ENCODE measurements around the gene NRSN1.
"Not testable (repeated sequence)": the region's sequence is repeated elsewhere in the genome, so short reads cannot be mapped to it uniquely, and the experiment has no call there.

NRSN1 gene

GRCh38 chr6:24110417-24110816, 15.6 kb upstream of the NRSN1 start:
- ATAC-seq (replicated peaks) (no peak), DNase-seq (no peak)
- H3K9me3 Mint-ChIP-seq = peaks cover 0 to 1% of the 10 kb centered on the region in 2 donors
- peaks cover 0 to 5% of the 10 kb centered on the region in 2 donors for H3K27me3 Mint-ChIP-seq
- no peak overlapping the region for H3K27ac Mint-ChIP-seq
- H3K4me3 Mint-ChIP-seq = no peak overlapping the region
- no peaks in the 10 kb centered on the region for H3K4me1 Mint-ChIP-seq (ENCODE audit: low read depth in 2 of 2)
- H3K36me3 Mint-ChIP-seq (ENCODE audit: insufficient read depth) = no peaks in the 10 kb centered on the region

GRCh38 chr6:24113891-24114290, 12.1 kb upstream of the NRSN1 start:
- no peak overlapping the region for H3K27ac Mint-ChIP-seq
- ATAC-seq (replicated peaks) = no peak

GRCh38 chr6:24117021-24117420, 9.0 kb upstream of the NRSN1 start:
- Mint-ChIP-seq H3K4me3 (no peak overlapping the region), H3K27ac (no peak overlapping the region), H3K4me1 (ENCODE audit: low read depth in 2 of 2) (no peaks in the 10 kb centered on the region), H3K27me3 (no peaks in the 10 kb centered on the region), H3K36me3 (ENCODE audit: insufficient read depth) (no peaks in the 10 kb centered on the region), H3K9me3 (no peaks in the 10 kb centered on the region)
- DNase-seq (no peak), ATAC-seq (replicated peaks) (no peak)

More at GRCh38 chr6:24113891-24114290, 12.1 kb upstream of the NRSN1 start:
- Mint-ChIP-seq H3K4me1 (ENCODE audit: low read depth in 2 of 2) (no peaks in the 10 kb centered on the region), H3K4me3 (no peak overlapping the region), H3K9me3 (peaks cover 0 to 1% of the 10 kb centered on the region in 2 donors), H3K27me3 (no peaks in the 10 kb centered on the region), H3K36me3 (ENCODE audit: insufficient read depth) (no peaks in the 10 kb centered on the region)
- DNase-seq = no peak

- Mint-ChIP-seq H3K4me1 (ENCODE audit: low read depth in 2 of 2) (no peaks in the 10 kb centered on the region), H3K36me3 (ENCODE audit: insufficient read depth) (no peaks in the 10 kb centered on the region), H3K27me3 (peaks cover 9 to 18% of the 10 kb centered on the region in 2 donors)
These were observed 3.9 kb upstream of the NRSN1 start for GRCh38 chr6:24122139-24122538.

GRCh38 chr6:24126586-24127192, 674 bp downstream of the NRSN1 start:
- Mint-ChIP-seq H3K4me3 (no peak overlapping the region), H3K9me3 (peaks cover 5 to 13% of the 10 kb centered on the region in 2 donors), H3K4me1 (ENCODE audit: low read depth in 2 of 2) (no peaks in the 10 kb centered on the region), H3K27ac (no peak overlapping the region), H3K27me3 (peaks cover 9 to 18% of the 10 kb centered on the region in 2 donors), H3K36me3 (ENCODE audit: insufficient read depth) (no peaks in the 10 kb centered on the region)
- DNase-seq (no peak), ATAC-seq (replicated peaks) (no peak)

More at GRCh38 chr6:24122139-24122538, 3.9 kb upstream of the NRSN1 start:
- DNase-seq (no peak), ATAC-seq (replicated peaks) (no peak)
- no peak overlapping the region for H3K27ac Mint-ChIP-seq
- peaks cover 5 to 8% of the 10 kb centered on the region in 2 donors for H3K9me3 Mint-ChIP-seq
- H3K4me3 Mint-ChIP-seq = no peak overlapping the region

GRCh38 chr6:24127316-24127715, 1.3 kb downstream of the NRSN1 start:
- Mint-ChIP-seq H3K4me3 (no peak overlapping the region), H3K9me3 (peaks cover 5 to 13% of the 10 kb centered on the region in 2 donors), H3K4me1 (ENCODE audit: low read depth in 2 of 2) (no peaks in the 10 kb centered on the region), H3K27me3 (peaks cover 7 to 18% of the 10 kb centered on the region in 2 donors), H3K36me3 (ENCODE audit: insufficient read depth) (no peaks in the 10 kb centered on the region), H3K27ac (no peak overlapping the region)
- DNase-seq (no peak), ATAC-seq (replicated peaks) (no peak)

- H3K9me3 Mint-ChIP-seq = peaks cover 4 to 13% of the 10 kb centered on the region in 2 donors
- H3K4me1 Mint-ChIP-seq (ENCODE audit: low read depth in 2 of 2) = no peaks in the 10 kb centered on the region
- peaks cover 0 to 2% of the 10 kb centered on the region in 2 donors for H3K27me3 Mint-ChIP-seq
- ATAC-seq (replicated peaks) (no peak), DNase-seq (no peak)
- no peak overlapping the region for H3K4me3 Mint-ChIP-seq
- H3K36me3 Mint-ChIP-seq (ENCODE audit: insufficient read depth) = no peaks in the 10 kb centered on the region
- no peak overlapping the region for H3K27ac Mint-ChIP-seq
These were observed 5.7 kb downstream of the NRSN1 start for GRCh38 chr6:24131751-24132150.

GRCh38 chr6:24139080-24139479, 13.1 kb downstream of the NRSN1 start:
- H3K4me1 Mint-ChIP-seq (ENCODE audit: low read depth in 2 of 2) = no peaks in the 10 kb centered on the region
- H3K9me3 Mint-ChIP-seq = peaks cover 1 to 15% of the 10 kb centered on the region in 2 donors
- DNase-seq (no peak), ATAC-seq (replicated peaks) (no peak)
- no peak overlapping the region for H3K27ac Mint-ChIP-seq
- H3K27me3 Mint-ChIP-seq = no peaks in the 10 kb centered on the region
- H3K36me3 Mint-ChIP-seq (ENCODE audit: insufficient read depth) = no peaks in the 10 kb centered on the region
- H3K4me3 Mint-ChIP-seq = no peak overlapping the region

- Mint-ChIP-seq H3K36me3 (ENCODE audit: insufficient read depth) (no peaks in the 10 kb centered on the region), H3K4me1 (ENCODE audit: low read depth in 2 of 2) (no peaks in the 10 kb centered on the region), H3K9me3 (peaks cover 1 to 15% of the 10 kb centered on the region in 2 donors), H3K4me3 (no peak overlapping the region), H3K27me3 (no peaks in the 10 kb centered on the region), H3K27ac (no peak overlapping the region)
- ATAC-seq (replicated peaks) (no peak), DNase-seq (no peak)
These were observed 13.6 kb downstream of the NRSN1 start for GRCh38 chr6:24139639-24140038.

- Mint-ChIP-seq H3K27me3 (no peaks in the 10 kb centered on the region), H3K4me3 (no peak overlapping the region), H3K4me1 (ENCODE audit: low read depth in 2 of 2) (no peaks in the 10 kb centered on the region), H3K27ac (no peak overlapping the region), H3K9me3 (peaks cover 0 to 9% of the 10 kb centered on the region in 2 donors), H3K36me3 (ENCODE audit: insufficient read depth) (no peaks in the 10 kb centered on the region)
- DNase-seq (no peak), ATAC-seq (replicated peaks) (no peak)
These were observed 14.6 kb downstream of the NRSN1 start for GRCh38 chr6:24140591-24140990.

GRCh38 chr6:24142733-24143132, 16.7 kb downstream of the NRSN1 start:
- not testable (repeated sequence) for H3K4me1 Mint-ChIP-seq (ENCODE audit: low read depth in 2 of 2); H3K27ac Mint-ChIP-seq; H3K27me3 Mint-ChIP-seq; H3K36me3 Mint-ChIP-seq (ENCODE audit: insufficient read depth); H3K4me3 Mint-ChIP-seq; DNase-seq; ATAC-seq (replicated peaks); H3K9me3 Mint-ChIP-seq

- Mint-ChIP-seq H3K27me3 (peaks cover 0 to 12% of the 10 kb centered on the region in 2 donors), H3K4me1 (ENCODE audit: low read depth in 2 of 2) (no peaks in the 10 kb centered on the region), H3K4me3 (no peak overlapping the region), H3K36me3 (ENCODE audit: insufficient read depth) (no peaks in the 10 kb centered on the region), H3K9me3 (peaks cover 2 to 9% of the 10 kb centered on the region in 2 donors), H3K27ac (no peak overlapping the region)
- no peak for DNase-seq
- ATAC-seq (replicated peaks) = no peak
These were observed 19.7 kb downstream of the NRSN1 start for GRCh38 chr6:24145690-24146131.

- ATAC-seq (replicated peaks) = no peak
- Mint-ChIP-seq H3K9me3 (peaks cover 0 to 2% of the 10 kb centered on the region in 2 donors), H3K36me3 (ENCODE audit: insufficient read depth) (no peaks in the 10 kb centered on the region), H3K27ac (no peak overlapping the region), H3K27me3 (peaks cover 0 to 12% of the 10 kb centered on the region in 2 donors), H3K4me1 (ENCODE audit: low read depth in 2 of 2) (no peaks in the 10 kb centered on the region), H3K4me3 (no peak overlapping the region)
- DNase-seq = no peak
These were observed 20.9 kb downstream of the NRSN1 start for GRCh38 chr6:24146871-24147270.

- Mint-ChIP-seq H3K4me3 (no peak overlapping the region), H3K9me3 (peaks cover 0 to 2% of the 10 kb centered on the region in 2 donors), H3K27ac (no peak overlapping the region), H3K27me3 (peaks cover 0 to 12% of the 10 kb centered on the region in 2 donors), H3K36me3 (ENCODE audit: insufficient read depth) (no peaks in the 10 kb centered on the region), H3K4me1 (ENCODE audit: low read depth in 2 of 2) (no peaks in the 10 kb centered on the region)
- ATAC-seq (replicated peaks) = no peak
- DNase-seq = no peak
These were observed 21.6 kb downstream of the NRSN1 start for GRCh38 chr6:24147511-24148153.

Data from effector memory CD8-positive, alpha-beta T cell (primary cell).